ENCODE measurements around the gene MEAK7. TPM values are rescaled to one million over a fixed set of nuclear protein-coding genes. Genes with fewer than 3 reads are reported as not detected.

The MEAK7 gene
- total and polyA plus RNA-seq, 4 experiments from 2014 or later: 3.3 to 16.8 (median 11.1) TPM

Other genes with a start within 250 kb of the MEAK7 start
- not detected for gene WFDC1, start 209.8 kb downstream of the MEAK7 start, total RNA-seq
- not detected for gene WFDC1, start 209.8 kb downstream of the MEAK7 start, polyA plus RNA-seq
- not detected for gene ATP2C2, start 136.1 kb downstream of the MEAK7 start, total RNA-seq
- not detected for gene ATP2C2, start 136.1 kb downstream of the MEAK7 start, polyA plus RNA-seq
- gene COTL1, start 113.4 kb upstream of the MEAK7 start, total RNA-seq: 100 to 1,000 TPM; 181 to 186 TPM
- 100 to 1,000 TPM; 589 to 683 TPM for gene COTL1, start 113.4 kb upstream of the MEAK7 start, polyA plus RNA-seq
- gene KLHL36, start 143.9 kb upstream of the MEAK7 start, total RNA-seq: 100 to 1,000 TPM; 131 to 149 TPM
- 10 to 100 TPM; 28.2 to 43.0 TPM for gene KLHL36, start 143.9 kb upstream of the MEAK7 start, polyA plus RNA-seq
- 10 to 100 TPM; 89.0 to 93.2 TPM for gene USP10, start 195.3 kb upstream of the MEAK7 start, total RNA-seq
- gene USP10, start 195.3 kb upstream of the MEAK7 start, polyA plus RNA-seq: 100 to 1,000 TPM; 269 to 419 TPM